Skin epidermis (tissue), 12 donors: ENCODE data around the gene PDE3A.
A peak's percentile ranks its signal among the peaks of the same experiment; 100 is the strongest.
"Not testable (repeated sequence)": the region's sequence is repeated elsewhere in the genome, so short reads cannot be mapped to it uniquely, and the experiment has no call there.

Experiments
- H3K27ac ChIP-seq, 21 experiments: fragments of 200-600 bp; sonication (generic) in 11 of 21; one replicate each; pipeline ENCODE4 v1.5.0; 2020; ENCODE audit warnings: mild to moderate bottlenecking in 3 of 21, inconsistent platforms in 2 of 21, moderate library complexity in 2 of 21
- H3K4me3 ChIP-seq, 7 experiments: fragments of 200-600 bp; sonication (generic) in 2 of 7; one replicate each; pipeline ENCODE4 v1.5.0; 2020; ENCODE audit warnings: inconsistent platforms in 2 of 7, mild to moderate bottlenecking in 2 of 7, moderate library complexity in 1 of 7

PDE3A gene

GRCh38 chr12:20576528-20576927 is 208.2 kb downstream of the PDE3A start:
- no peak overlapping the region for H3K27ac ChIP-seq

DNA sequence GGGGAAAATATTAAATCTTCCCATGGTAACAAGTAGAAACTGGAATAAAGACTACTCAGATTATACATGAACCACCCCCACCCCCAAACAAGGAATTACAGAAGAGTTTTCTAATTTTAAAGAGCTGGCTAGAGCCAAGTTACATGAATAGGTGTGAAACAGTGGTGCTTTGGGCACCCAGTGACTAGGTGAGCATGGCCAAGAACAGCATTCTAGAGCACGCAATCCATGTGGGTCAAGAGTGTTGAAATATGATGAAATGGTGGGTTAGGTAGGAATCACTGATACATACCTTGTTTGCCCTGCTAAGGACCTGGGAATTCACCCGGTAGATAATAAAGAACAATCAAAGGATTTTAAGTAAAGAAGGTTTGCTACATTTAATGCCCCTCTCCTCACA is 208.7 kb downstream of the PDE3A start:
- Histone ChIP-seq H3K27ac (no peak overlapping the region), H3K4me3 (no peak overlapping the region)

More at GRCh38 chr12:20576528-20576927, 208.2 kb downstream of the PDE3A start:
- no peak overlapping the region for H3K4me3 ChIP-seq

DNA sequence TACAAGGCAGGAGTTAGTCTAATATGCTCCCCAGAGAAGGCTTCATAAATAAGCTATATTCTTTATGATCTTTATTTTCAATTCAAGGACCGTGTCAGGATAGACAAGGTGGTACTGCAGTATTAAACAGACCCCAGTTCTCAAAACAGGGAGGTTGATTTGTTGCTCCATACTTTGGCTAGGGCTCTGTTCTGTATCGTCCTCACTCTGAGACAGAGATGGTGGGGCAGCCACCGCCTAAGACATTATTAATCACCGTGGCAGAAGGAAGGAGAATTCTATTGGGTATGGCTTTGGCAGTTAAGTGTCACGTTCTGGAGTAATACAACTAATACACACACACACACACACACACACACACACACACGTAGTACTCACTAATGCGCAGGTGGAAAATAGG is 209.8 kb downstream of the PDE3A start:
- H3K4me3 ChIP-seq = no peak overlapping the region

GRCh38 chr12:20585055-20585625 is 216.8 kb downstream of the PDE3A start:
- Histone ChIP-seq H3K4me3 (no peak overlapping the region), H3K27ac (no peak overlapping the region)

More for the DNA sequence above, 209.8 kb downstream of the PDE3A start:
- H3K27ac ChIP-seq = no peak overlapping the region

DNA sequence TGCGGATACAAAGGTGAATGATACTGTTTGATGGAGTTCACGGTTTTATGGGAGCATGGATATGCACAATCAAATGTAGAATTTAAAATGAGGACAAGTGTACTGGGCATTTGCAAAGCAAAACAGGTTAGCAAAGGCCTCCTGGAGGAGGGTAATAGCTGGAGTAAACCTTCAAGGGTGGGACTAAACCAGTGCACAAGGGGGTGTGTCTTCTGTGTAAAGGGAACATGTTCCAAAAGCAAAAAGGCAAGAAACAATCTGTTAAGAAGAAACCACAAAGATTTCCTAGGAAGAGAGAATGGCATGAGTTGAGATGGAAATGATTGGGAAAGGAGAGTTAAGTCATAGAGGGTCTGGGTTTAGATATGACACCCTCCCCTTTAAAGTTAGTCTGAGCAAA is 217.6 kb downstream of the PDE3A start:
- no peak overlapping the region for H3K27ac ChIP-seq
- no peak overlapping the region for H3K4me3 ChIP-seq

DNA sequence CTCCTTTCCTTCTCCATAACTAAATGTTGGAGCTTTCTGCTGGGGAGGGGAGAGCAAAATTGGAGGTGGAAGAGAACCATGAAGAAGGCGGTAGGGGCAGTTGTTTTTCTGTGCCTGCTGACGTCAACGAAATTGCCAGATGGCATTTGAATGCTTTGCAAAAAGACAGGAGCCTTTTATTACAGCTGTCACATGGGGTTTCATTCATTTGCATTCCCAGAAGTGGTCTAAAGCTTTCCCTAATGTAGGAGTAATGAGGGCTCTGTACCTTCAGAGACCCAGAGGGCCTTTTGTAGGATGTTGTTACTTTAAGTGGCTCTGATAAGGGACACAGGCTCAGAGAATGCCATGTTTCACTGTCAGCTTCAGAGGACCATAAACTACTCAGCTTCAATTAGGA is 219.7 kb downstream of the PDE3A start:
- no peak overlapping the region for H3K27ac ChIP-seq
- no peak overlapping the region for H3K4me3 ChIP-seq

DNA sequence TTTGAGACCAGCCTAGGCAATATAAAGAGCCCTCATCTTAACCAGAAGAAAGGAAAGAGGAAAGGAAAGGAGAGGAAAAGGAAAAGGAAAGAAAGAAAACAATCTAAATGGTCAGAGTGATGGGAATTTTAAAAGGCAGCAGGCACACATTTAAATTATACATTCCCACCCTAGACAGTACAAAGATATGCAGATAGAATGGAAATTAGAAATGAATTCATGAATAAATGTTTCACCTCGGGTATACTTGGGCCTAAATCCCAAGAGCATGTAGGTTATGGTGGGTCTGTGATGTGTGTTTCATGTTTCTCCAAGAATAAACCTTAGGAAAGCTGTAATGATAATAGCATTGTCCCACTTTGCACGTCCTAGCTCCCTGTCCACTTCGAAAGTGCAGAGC is 222.2 kb downstream of the PDE3A start:
- no peak overlapping the region for H3K4me3 ChIP-seq
- H3K27ac ChIP-seq = no peak overlapping the region

GRCh38 chr12:20592556-20592955 is 224.2 kb downstream of the PDE3A start:
- Histone ChIP-seq H3K27ac (no peak overlapping the region), H3K4me3 (no peak overlapping the region)

DNA sequence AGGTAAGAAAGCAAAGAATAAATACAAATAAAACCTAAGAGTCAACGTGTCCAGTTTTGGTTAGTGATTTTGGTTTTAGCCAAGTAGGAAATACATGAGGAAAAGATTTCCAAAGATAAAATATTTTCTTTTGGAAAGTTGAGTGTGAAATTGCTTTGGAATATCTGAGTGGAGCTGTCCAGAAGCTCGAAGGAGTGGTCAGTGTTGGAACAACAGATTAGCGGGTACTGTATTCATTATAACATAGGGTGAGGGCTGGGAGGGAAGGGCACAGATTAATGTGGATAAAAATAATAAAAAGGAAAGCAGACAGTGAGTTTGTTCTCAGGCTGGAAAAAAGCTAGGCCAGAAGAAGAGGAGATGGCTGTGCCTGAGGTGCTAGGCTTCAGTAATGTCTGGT is 225.3 kb downstream of the PDE3A start:
- H3K4me3 ChIP-seq = no peak overlapping the region
- no peak overlapping the region for H3K27ac ChIP-seq

GRCh38 chr12:20596061-20596460 is 227.7 kb downstream of the PDE3A start:
- H3K4me3 ChIP-seq = no peak overlapping the region
- H3K27ac ChIP-seq = no peak overlapping the region

GRCh38 chr12:20599757-20600156 is 231.4 kb downstream of the PDE3A start:
- Histone ChIP-seq H3K27ac (no peak overlapping the region), H3K4me3 (no peak overlapping the region)

DNA sequence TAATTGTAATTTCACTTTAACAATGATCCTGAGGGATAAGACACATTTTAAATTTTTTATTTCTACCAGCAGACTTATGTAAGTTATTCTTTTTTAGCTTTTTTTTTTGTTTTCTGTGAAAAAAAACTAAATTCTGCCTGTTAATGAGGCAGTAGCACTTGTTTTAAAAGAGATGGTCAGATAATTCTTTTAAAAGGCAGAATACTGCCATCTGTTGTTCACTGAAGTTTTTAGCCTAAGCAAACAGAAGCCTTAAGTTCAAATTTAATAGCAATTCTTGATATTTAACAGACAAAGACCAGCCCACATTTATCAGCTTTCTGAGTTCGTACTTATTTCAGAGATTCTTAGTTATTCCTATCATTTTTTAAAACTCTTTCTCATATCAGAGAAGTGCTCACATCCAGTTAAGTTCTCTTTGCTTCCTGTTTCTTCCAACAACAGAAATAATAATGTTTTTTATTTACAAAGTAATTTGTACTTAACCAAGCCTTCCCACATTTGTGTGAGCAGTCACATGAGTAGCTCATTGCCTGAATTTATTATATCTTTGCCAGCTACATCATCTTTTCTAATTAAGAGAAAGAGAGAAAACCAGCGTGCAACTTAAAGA is 233.4 kb downstream of the PDE3A start:
- Histone ChIP-seq H3K27ac (peak overlapping the region in 2 of 21 experiments; percentile 35 to 38), H3K4me3 (no peak overlapping the region)

GRCh38 chr12:20602641-20603391 is 234.5 kb downstream of the PDE3A start:
- peak overlapping the region in 4 of 21 experiments; percentile 1 to 38 (median 27) for H3K27ac ChIP-seq
- H3K4me3 ChIP-seq = no peak overlapping the region

- Histone ChIP-seq H3K4me3 (no peak overlapping the region), H3K27ac (no peak overlapping the region)
Observed at GRCh38 chr12:20604408-20605067, 236.2 kb downstream of the PDE3A start.

DNA sequence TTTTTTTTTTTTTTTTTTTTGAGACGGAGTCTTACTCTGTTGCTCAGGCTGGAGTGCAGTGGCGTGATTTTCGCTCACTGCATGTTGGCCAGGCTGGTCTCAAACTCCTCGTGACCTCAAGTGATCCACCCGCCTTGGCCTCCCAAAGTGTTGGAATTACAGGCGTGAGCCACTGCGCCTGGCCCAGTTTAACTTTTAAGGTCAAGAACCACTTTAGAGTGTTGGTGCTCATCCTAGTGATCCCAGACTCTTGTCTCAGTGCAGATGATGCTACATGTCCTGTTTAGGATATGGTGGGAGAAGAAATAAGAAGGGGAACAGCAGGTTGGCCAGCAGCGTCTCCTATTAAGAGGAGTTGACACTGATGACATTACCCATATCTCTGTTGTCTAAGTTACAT is 246.7 kb downstream of the PDE3A start:
- H3K4me3 ChIP-seq, H3K27ac ChIP-seq: not testable (repeated sequence)

GRCh38 chr12:20616093-20616492 is 247.8 kb downstream of the PDE3A start:
- H3K27ac ChIP-seq = no peak overlapping the region
- no peak overlapping the region for H3K4me3 ChIP-seq

GRCh38 chr12:20620261-20620660 is 251.9 kb downstream of the PDE3A start:
- Histone ChIP-seq H3K4me3 (no peak overlapping the region), H3K27ac (no peak overlapping the region)

DNA sequence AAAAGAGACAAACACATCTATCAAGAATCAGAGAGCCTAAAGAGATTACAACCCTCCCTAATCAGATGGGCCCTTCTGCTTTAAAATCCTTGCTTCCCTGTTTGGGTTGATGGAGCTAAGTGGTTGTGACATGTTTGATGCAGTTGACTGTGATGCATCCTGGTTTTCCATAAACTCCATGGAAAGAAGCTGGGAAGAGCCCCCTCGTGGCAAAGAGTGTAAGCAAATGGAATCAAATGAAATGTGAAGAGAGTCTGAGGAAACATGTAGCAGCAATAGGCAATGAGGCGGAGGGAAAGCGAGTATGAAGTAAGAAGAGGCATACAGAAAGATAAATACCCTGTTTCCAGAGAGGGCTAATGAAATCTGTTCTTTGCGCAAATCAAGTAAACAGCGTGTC is 256.4 kb downstream of the PDE3A start:
- no peak overlapping the region for H3K27ac ChIP-seq
- no peak overlapping the region for H3K4me3 ChIP-seq

DNA sequence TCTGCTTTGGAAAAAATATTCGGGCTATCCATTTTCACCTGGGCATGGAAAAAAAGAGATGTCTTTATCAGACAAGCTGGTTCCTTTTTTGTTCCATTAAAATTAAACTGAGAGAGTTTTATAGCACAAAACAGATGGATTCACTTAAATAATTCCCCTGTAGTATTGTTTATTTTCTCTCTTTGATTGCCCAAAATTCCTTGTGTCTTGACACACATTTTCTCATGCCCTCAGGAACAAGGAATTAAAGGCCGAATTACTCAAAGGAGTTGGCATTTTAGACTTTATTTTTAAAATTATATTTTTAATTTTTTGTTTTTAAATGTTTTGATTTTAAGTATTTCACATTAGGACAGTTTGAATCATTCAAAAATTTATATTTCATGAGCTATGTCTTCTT is 257.2 kb downstream of the PDE3A start:
- Histone ChIP-seq H3K4me3 (no peak overlapping the region), H3K27ac (no peak overlapping the region)

- H3K4me3 ChIP-seq = no peak overlapping the region
- H3K27ac ChIP-seq = no peak overlapping the region
Observed at GRCh38 chr12:20627001-20627588, 258.8 kb downstream of the PDE3A start.
